EL (cell line): ENCODE data around the gene ZC3H7B.
A peak's percentile ranks its signal among the peaks of the same experiment; 100 is the strongest.
"Not testable (repeated sequence)": the region's sequence is repeated elsewhere in the genome, so short reads cannot be mapped to it uniquely, and the experiment has no call there.

Source experiments
- DNase-seq: peaks from one replicate; pipeline ENCODE4 v3.0.0-alpha.2; 2016

ZC3H7B gene

GRCh38 chr22:41288245-41288946, 12.9 kb upstream of the ZC3H7B start:
- DNase-seq, result peak; percentile 90

DNA sequence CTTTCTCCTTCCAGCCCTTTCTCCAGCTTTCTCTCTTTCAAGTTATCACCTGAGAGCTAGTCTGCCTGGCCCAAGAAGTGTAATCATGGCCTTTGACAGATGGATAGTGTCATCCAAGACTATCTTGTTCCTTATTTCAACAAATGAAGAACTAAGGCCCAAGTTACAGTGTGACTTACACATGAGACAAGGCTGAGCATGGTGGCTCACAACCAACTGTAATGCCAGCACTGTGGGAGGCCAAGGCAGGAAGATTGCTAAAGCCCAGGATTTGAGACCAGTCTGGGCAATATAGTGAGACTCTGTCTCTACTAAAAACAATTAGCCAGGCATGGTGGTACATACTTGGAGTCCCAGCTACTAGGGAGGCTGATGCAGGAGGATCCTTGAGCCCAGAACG, 11.7 kb upstream of the ZC3H7B start:
- DNase-seq, result peak; percentile 32

- peak; percentile 97 for DNase-seq
These were observed 10.8 kb upstream of the ZC3H7B start for GRCh38 chr22:41290262-41291221.

DNA sequence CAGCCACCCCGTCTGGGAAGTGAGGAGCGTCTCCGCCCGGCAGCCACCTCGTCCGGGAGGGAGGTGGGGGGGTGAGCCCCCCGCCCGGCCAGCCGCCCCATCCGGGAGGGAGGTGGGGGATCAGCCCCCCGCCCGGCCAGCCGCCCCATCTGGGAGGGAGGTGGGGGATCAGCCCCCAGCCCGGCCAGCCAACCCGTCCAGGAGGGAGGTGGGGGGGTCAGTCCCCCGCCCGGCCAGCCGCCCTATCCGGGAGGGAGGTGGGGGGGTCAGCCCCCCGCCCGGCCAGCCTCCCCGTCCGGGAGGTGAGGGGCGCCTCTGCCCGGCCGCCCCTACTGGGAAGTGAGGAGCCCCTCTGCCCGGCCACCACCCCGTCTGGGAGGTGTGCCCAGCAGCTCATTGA, 6.5 kb upstream of the ZC3H7B start:
- DNase-seq, result not testable (repeated sequence)

DNA sequence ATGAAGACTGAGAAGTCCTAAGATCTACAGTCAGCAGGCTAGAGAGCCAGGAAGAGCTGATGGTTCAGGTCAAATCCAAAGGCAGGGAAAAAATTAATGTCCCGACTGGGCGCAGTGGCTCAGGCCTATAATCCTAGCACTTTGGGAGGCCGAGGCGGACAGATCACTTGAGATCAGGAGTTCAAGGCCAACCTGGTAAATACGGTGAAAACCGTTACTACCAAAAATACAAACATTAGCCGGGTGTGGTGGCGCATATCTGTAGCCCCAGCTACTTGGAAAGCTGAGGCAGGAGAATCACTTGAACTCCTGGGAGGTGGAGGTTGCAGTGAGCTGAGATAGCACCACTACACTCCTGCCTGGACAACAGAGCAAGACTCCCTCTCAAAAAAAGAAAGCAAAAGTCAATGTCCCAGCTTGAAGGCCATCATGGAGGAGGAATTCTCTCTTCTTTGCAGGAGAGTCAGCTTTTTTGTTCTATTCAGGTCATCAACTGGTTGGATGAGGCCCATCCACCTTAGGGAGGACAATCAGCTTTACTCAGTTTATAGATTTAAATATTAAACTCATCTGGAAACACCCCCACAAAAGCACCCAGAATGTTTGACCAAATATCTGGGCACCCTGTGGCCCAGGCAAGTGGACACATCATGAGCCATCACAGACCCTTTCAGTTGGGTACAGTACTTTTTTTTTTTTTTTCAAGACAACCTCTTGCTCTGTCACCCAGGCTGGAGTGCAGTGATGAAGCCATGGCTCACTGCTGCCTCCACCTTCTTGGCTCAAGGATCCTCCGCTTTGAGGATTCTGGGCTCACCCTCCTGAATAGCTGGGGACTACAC, 4.3 kb upstream of the ZC3H7B start:
- no peak for DNase-seq

DNA sequence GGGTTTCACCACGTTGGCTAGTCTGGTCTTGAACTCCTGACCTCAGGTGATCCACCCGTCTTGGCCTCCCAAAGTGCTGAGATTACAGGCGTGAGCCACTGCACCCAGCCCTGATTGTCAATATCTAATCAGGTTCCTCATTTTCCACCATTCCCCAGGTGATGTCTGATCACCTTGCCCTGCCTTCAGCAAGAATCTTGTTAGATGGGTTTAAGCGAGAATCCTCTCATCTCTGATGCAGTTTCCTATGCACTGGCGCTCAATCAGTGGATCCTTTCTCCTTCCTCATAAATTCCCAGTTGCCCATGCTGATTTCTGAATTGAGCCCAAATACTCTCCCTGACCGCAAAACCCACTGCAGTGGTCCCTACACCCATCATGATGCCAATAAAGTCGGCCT, 664 bp upstream of the ZC3H7B start:
- DNase-seq, result no peak

- no peak for DNase-seq
These were observed 869 bp downstream of the ZC3H7B start for GRCh38 chr22:41302021-41302767.

GRCh38 chr22:41302811-41303210, 1.5 kb downstream of the ZC3H7B start:
- DNase-seq, result no peak

DNA sequence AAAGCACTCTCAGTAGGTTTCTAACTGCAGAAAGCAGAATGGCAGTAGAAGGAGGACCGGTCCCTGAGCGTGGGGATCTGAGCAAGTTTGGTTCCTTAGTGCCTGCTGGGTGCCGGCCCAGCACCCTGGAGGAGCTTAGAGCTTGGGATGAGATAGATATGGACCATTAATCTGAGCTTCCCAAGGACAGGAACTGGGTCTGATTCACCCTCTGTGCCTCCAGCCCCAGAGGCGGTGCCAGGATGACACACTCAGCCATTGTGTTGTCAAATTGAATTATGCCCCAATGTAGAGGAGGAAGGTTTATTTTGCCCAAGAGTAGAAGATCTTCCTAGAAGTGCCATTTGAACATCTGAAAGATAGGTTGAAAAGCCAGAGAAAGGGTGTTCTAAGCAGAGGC, 4.3 kb downstream of the ZC3H7B start:
- DNase-seq, result peak; percentile 93

- peak; percentile 92 for DNase-seq
These were observed 6.7 kb downstream of the ZC3H7B start for GRCh38 chr22:41308054-41308453.

GRCh38 chr22:41308544-41308947, 7.2 kb downstream of the ZC3H7B start:
- no peak for DNase-seq

DNA sequence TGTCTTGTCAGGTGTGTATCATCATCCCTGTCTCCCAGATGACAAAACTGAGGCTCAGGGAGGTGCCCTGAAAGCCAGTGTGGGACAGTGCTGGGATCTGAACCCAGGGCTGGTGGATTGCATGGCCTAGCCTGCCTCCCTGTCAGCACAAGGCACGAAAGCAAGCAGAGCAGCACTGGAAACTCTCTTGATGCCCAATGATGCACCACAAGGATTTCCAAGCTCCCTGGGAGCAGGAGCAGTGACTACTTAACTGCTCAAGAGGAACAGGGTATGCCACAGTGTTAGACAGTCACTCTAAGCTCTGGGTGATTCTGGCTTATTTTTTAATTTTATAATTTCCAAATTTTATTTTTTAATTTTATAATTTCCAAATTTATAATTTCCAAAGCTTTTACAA, 9.0 kb downstream of the ZC3H7B start:
- no peak for DNase-seq

DNA sequence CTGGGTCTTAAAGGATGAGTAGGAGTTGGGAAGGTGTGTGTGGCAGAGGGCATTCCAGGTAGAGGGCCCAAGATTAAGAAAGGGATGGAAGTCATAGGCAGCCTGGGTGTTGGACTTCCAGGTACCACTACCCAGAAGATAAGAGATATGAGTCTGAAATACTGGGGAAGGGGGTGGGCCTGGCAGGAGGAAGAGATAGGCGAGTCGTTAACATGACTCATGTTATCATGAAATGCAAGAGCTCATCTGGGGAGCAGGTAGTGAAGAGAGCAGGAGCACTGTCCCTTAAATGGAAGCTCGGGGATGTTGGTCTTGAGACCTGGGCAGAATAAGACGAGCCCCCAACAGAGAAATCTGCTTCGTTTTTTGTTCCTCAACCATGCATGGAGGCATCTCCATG, 10.2 kb downstream of the ZC3H7B start:
- no peak for DNase-seq

DNA sequence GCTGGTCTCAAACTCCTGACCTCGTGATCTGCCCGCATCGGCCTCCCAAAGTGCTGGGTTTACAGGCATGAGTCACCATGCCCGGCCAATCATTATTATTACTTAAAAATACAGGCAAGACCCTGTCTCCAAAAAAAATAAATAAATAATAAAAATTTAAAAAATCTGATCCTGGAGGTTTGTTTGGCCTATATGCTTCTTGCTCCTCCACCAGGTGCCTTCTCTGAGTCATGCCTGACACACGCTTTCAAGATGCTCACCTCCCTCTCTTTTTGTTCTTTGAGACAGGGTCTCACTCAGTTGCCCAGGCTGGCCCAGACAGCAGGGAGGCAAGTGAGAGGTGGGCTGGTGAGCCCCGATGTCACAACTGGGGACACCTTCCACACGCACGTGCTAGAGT, 13.5 kb downstream of the ZC3H7B start:
- no peak for DNase-seq

DNA sequence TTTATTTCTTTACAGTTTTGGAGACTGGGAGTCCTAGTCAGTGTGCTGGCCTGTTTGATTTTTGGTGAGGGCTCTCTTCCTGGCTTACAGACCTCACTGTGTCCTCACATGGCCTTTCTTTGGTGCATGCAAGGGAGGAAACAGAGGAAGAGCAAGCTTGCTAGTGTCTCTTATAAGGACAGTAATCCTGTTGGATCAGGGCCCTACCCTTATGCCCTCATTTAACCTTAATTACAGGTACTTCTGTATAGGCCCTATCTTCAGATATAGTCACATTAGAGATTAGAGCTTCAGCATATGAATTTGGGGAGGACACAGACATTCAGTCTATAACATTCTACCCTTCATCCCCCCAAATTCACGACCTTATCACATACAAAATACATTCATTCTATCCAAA, 14.3 kb downstream of the ZC3H7B start:
- no peak for DNase-seq

- DNase-seq, result no peak
These were observed 19.3 kb downstream of the ZC3H7B start for GRCh38 chr22:41320416-41321240.

- DNase-seq, result no peak
These were observed 23.6 kb downstream of the ZC3H7B start for GRCh38 chr22:41324821-41325528.

DNA sequence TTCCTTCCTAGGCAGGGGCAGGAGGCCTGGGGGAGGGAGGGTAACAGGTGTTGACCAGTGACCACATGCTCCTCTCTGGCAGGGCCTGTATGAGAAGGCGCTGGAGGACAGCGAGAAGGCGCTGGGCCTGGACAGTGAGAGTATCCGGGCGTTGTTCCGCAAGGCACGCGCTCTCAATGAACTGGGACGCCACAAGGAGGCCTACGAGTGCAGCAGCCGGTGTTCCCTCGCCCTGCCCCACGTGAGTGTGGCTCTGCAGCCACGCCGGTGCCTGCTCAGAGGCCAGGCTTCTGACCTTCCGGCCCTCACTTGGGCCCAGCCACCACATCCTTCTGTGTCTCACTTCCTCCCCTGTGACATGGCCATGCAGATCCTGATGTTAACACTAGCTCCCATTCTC, 25.8 kb downstream of the ZC3H7B start:
- DNase-seq, result no peak

GRCh38 chr22:41330169-41330568, 28.8 kb downstream of the ZC3H7B start:
- DNase-seq, result no peak

DNA sequence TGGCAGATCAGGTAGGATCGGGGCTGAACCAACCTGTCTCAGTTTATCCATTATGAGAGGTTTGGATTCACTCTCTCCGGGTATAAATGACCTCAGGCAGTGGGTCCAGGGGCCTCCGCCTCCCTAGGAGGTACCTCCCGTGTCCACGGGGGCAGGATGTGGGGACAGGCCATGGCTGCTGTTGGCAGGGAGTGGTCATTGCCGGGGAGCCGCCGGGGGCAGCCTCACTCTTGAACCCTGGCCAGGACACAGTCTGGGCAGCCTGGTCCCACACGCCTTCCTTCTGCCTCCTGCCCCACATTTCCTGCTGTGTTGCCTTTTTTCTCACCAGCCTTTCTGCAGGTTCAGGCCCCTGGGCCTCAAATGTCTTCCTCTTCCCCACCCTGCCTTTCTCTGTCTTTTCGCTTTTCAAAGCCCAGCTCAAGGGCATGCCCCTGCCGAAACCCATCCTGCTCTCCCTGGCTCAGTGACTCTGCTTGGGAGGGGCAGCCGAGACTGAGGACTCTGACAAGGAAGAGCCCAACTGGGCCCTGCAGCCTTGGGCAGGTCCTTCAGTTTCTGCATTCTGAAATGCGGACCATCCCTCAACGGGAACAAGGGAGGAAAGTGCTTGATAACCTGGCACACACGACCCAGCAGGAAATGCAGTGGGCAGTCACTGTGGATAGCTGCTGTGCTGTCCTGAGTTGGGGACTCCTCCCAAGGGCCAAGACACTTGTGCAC, 31.1 kb downstream of the ZC3H7B start:
- DNase-seq, result no peak
